IMR-90 (cell line): Measurements from ENCODE around the gene FAM217B. TPM values are rescaled to one million over a fixed set of nuclear protein-coding genes. Genes with fewer than 3 reads are reported as not detected.

Source experiments
- ATAC-seq: fragments of 200-7000 bp; cut with Tn5 transposase; 2 replicates; pipeline ENCODE4 v1.9.1; 2020; ENCODE audit warnings: low read depth, mild to moderate bottlenecking, moderate library complexity
- BruUV-seq: library from RNA; stranded (reverse); fragments of 400-500 nt; replicated peaks from 2 replicates; lab custom pipeline; 2021; lab: Mats Ljungman, UMichigan
- CTCF ChIA-PET: fragments of 300-600 bp; formaldehyde crosslinking; extraction: SDS; loops from one replicate; lab custom pipeline; 2021; ENCODE audit warnings: antibody characterized with exemption; lab: Yijun Ruan, JAX
- POLR2A ChIA-PET: fragments of 300-600 bp; sonication (Branson Sonifier 250); formaldehyde crosslinking; loops from one replicate; lab custom pipeline; 2022; ENCODE audit warnings: antibody characterized with exemption; ENCODE audit not compliant: unreplicated experiment; lab: Charles Lee
- DNase-seq: peaks from one replicate; pipeline ENCODE4 v3.0.0; 2013
- H2AFZ ChIP-seq: replicated peaks from 2 replicates; pipeline ENCODE3; 2013; ENCODE audit warnings: low read length, mild to moderate bottlenecking; ENCODE audit not compliant: poor library complexity
- H2AK5ac ChIP-seq: 2 replicates; pipeline ENCODE4 v1.6.1; 2013; ENCODE audit warnings: low read depth, low read length, inconsistent platforms
- H2AK9ac ChIP-seq: replicated peaks from 2 replicates; pipeline ENCODE3; 2013; ENCODE audit warnings: mild to moderate bottlenecking, low read depth, low read length, moderate library complexity; ENCODE audit not compliant: poor library complexity
- H2BK120ac ChIP-seq: 2 replicates; pipeline ENCODE4 v1.6.1; 2013; ENCODE audit warnings: low read depth, low read length, inconsistent platforms
- H2BK15ac ChIP-seq: 3 replicates; pipeline ENCODE4 v1.6.1; 2013; ENCODE audit warnings: low read depth, low read length, inconsistent platforms
- H2BK20ac ChIP-seq: 2 replicates; pipeline ENCODE4 v1.6.1; 2013; ENCODE audit warnings: low read depth, mild to moderate bottlenecking, inconsistent platforms, low read length, moderate library complexity
- H2BK5ac ChIP-seq: 2 replicates; pipeline ENCODE4 v1.6.1; 2013; ENCODE audit warnings: mild to moderate bottlenecking, low read depth, low read length, inconsistent platforms; ENCODE audit not compliant: poor library complexity, severe bottlenecking
- H3K14ac ChIP-seq: replicated peaks from 2 replicates; pipeline ENCODE4 v1.6.1; 2013; ENCODE audit warnings: low read depth, low read length, inconsistent platforms
- H3K18ac ChIP-seq: 2 replicates; pipeline ENCODE4 v1.6.1; 2013; ENCODE audit warnings: low read depth, low read length, control low read depth
- H3K23ac ChIP-seq: 2 replicates; pipeline ENCODE4 v1.6.1; 2013; ENCODE audit warnings: low read depth, low read length, inconsistent platforms
- H3K27ac ChIP-seq: 2 replicates; pipeline ENCODE4 v1.5.1; 2013; ENCODE audit warnings: mild to moderate bottlenecking, control low read depth, low read length; ENCODE audit not compliant: insufficient read depth
- H3K27me3 ChIP-seq: 2 replicates; pipeline ENCODE4 v1.6.1; 2013; ENCODE audit warnings: low read length; ENCODE audit not compliant: control insufficient read depth, insufficient read depth
- H3K36me3 ChIP-seq: 2 replicates; pipeline ENCODE4 v1.6.1; 2013; ENCODE audit warnings: low read length, mixed read lengths; ENCODE audit not compliant: control insufficient read depth, insufficient read depth
- H3K4ac ChIP-seq: 2 replicates; pipeline ENCODE4 v1.6.1; 2013; ENCODE audit warnings: low read depth, low read length, inconsistent platforms
- H3K4me1 ChIP-seq: 2 replicates; pipeline ENCODE4 v1.6.1; 2013; ENCODE audit warnings: low read length, mixed read lengths; ENCODE audit not compliant: control insufficient read depth, insufficient read depth
- H3K4me2 ChIP-seq: 2 replicates; pipeline ENCODE4 v1.6.1; 2013; ENCODE audit warnings: low read depth, mild to moderate bottlenecking, control low read depth, low read length, moderate library complexity
- H3K4me3 ChIP-seq: 2 replicates; pipeline ENCODE4 v1.5.1; 2013; ENCODE audit warnings: low read depth, mild to moderate bottlenecking, control low read depth, low read length, moderate library complexity; ENCODE audit not compliant: insufficient read depth
- H3K56ac ChIP-seq: 2 replicates; pipeline ENCODE4 v1.6.1; 2013; ENCODE audit warnings: low read length, inconsistent platforms; ENCODE audit not compliant: insufficient read depth; ENCODE audit errors: extremely low read depth
- H3K79me1 ChIP-seq, 2 experiments: 2 replicates each; pipeline ENCODE4 v1.6.1; 2013; ENCODE audit warnings: low read length in 2 of 2, inconsistent platforms in 1 of 2, low read depth in 1 of 2
- H3K9ac ChIP-seq: 2 replicates; pipeline ENCODE4 v1.6.1; 2013; ENCODE audit warnings: low read depth, low read length, control low read depth
- H3K9me1 ChIP-seq: 2 replicates; pipeline ENCODE4 v1.6.1; 2013; ENCODE audit warnings: low read length, inconsistent platforms; ENCODE audit not compliant: insufficient read depth
- H3K9me3 ChIP-seq: 2 replicates; pipeline ENCODE4 v1.6.1; 2013; ENCODE audit warnings: low read length; ENCODE audit not compliant: control insufficient read depth, insufficient read depth
- H4K20me1 ChIP-seq: 2 replicates; pipeline ENCODE4 v1.6.1; 2013; ENCODE audit warnings: low read length, inconsistent platforms; ENCODE audit not compliant: insufficient read depth
- H4K5ac ChIP-seq: 2 replicates; pipeline ENCODE4 v1.6.1; 2013; ENCODE audit warnings: mild to moderate bottlenecking, low read depth, low read length, control low read depth
- H4K8ac ChIP-seq, 2 experiments: 2 replicates each; pipeline ENCODE4 v1.6.1; 2013; ENCODE audit warnings: low read depth in 2 of 2, low read length in 2 of 2, control low read depth in 1 of 2, inconsistent platforms in 1 of 2
- H4K91ac ChIP-seq: 2 replicates; pipeline ENCODE4 v1.6.1; 2013; ENCODE audit warnings: low read depth, low read length, inconsistent platforms; ENCODE audit not compliant: insufficient read depth
- BHLHE40 ChIP-seq: fragments of 150-350 bp; IDR thresholded peaks from 2 replicates; pipeline ENCODE4 v1.6.1; 2016; ENCODE audit warnings: mild to moderate bottlenecking, low read depth, low read length
- CHD1 ChIP-seq: IDR thresholded peaks from 2 replicates; pipeline ENCODE4 v1.6.1; 2012; ENCODE audit warnings: low read depth, low read length, improper control_type of control experiment
- MAFK ChIP-seq: IDR thresholded peaks from 2 replicates; pipeline ENCODE4 v1.6.1; 2012; ENCODE audit warnings: low read depth, low read length, improper control_type of control experiment
- MAZ ChIP-seq: IDR thresholded peaks from 2 replicates; pipeline ENCODE4 v1.6.1; 2012; ENCODE audit warnings: low read depth, mild to moderate bottlenecking, low read length, improper control_type of control experiment, moderate library complexity, borderline replicate concordance
- NFE2L2 ChIP-seq: fragments of 150-350 bp; IDR thresholded peaks from 2 replicates; pipeline ENCODE4 v1.6.1; 2016; ENCODE audit warnings: low read depth, mild to moderate bottlenecking, low read length
- RAD21 ChIP-seq: IDR thresholded peaks from 2 replicates; pipeline ENCODE4 v1.6.1; 2012; ENCODE audit warnings: low read length, improper control_type of control experiment
- SMC3 ChIP-seq: fragments of 150-350 bp; IDR thresholded peaks from 2 replicates; pipeline ENCODE4 v1.6.1; 2016; ENCODE audit warnings: low read depth, mild to moderate bottlenecking, antibody characterized with exemption, low read length, moderate library complexity
- WGBS, 2 experiments: methylation state at CpG; one replicate each; pipeline versions ENCODE4 v1.1.5 to v1.1.7; 2013; ENCODE audit warnings: missing lambda C conversion rate in 2 of 2; ENCODE audit not compliant: insufficient read length in 1 of 2; ENCODE audit errors: extremely low coverage in 2 of 2; 5-methylcytosine and 5-hydroxymethylcytosine counted together
- dilution Hi-C: fragments of 300-500 bp; cut with HindIII; formaldehyde crosslinking; loops from one replicate; pipeline ENCODE4 v1.14.3; 2018; ENCODE audit warnings: low sequenced_read_pairs; ENCODE audit not compliant: unreplicated experiment
- in situ Hi-C: fragments of 300-500 bp; cut with MboI; formaldehyde crosslinking; loops from 3 replicates; pipeline ENCODE4 v1.14.3; 2019; ENCODE audit warnings: low sequenced_read_pairs, inconsistent platforms, mixed read lengths
- intact Hi-C: fragments of 100-400 bp; cut with micrococcal nuclease; formaldehyde crosslinking; loops from 2 replicates; pipeline ENCODE4 v1.10.0; 2022
- polyA plus RNA-seq, 3 experiments: library from polyadenylated mRNA; depleted of rRNA; stranded (reverse); fragments of >200 nt; gene quantifications; 2 replicates each; pipeline ENCODE4 v1.2.3, GENCODE V29; 2012; ENCODE audit warnings: low replicate concordance in 1 of 3
- total RNA-seq: library from RNA; depleted of rRNA; stranded (reverse); fragments of >200 nt; gene quantifications from 2 replicates; pipeline ENCODE4 v1.2.3, GENCODE V29; 2012
- TF ChIP-seq, protein P1 (sequence below): fragments of 150-350 bp; IDR thresholded peaks from 2 replicates; pipeline ENCODE4 v1.6.1; 2017; ENCODE audit warnings: mild to moderate bottlenecking, antibody characterized with exemption, low read length, low read depth

Gene FAM217B
- total and polyA plus RNA-seq, 2 of the 4 experiments (the other 2 are of a cell fraction), result 3.0 to 3.9 TPM

DNA sequence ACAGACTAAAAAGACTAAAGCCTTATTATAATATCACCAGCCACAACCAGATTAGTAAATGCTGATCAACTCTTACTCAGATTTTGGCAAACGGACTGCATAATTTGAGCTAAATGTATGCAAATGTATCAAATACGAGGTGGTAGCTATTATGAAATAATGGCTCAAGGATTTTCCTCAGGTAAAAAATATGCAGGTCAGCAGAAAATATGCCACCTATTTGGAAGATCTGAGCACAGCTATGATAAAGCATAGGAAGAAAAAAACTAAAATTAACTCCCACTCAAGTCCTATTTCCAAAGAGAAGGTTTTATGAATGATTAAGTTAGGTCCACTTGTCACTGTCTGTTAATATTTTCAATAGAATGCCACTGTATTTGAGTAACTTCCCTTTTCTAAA is 29.1 kb upstream of the FAM217B start:
- Histone ChIP-seq H3K23ac (no peak overlapping the region), H2BK5ac (no peak overlapping the region), H2BK15ac (no peak overlapping the region), H3K9ac (no peak overlapping the region), H2AFZ (no peak overlapping the region), H3K4me2 (no peak overlapping the region), H3K36me3 (no peaks in the 10 kb centered on the region), H3K4ac (no peak overlapping the region), H4K20me1 (no peaks in the 10 kb centered on the region), H3K27ac (no peak overlapping the region), H4K8ac (no peak overlapping the region), H2BK20ac (no peak overlapping the region), H2AK9ac (no peak overlapping the region), H3K56ac (no peak overlapping the region), H3K9me1 (no peaks in the 10 kb centered on the region), H2BK120ac (no peak overlapping the region), H3K4me3 (no peak overlapping the region), H3K14ac (no peak overlapping the region), H3K18ac (no peak overlapping the region), H4K91ac (no peak overlapping the region), H4K5ac (no peak overlapping the region), H3K27me3 (no peaks in the 10 kb centered on the region), H3K9me3 (no peaks in the 10 kb centered on the region), H2AK5ac (no peak overlapping the region), H3K4me1 (no peaks in the 10 kb centered on the region), H3K79me1 (no peaks in the 10 kb centered on the region)
- no CpG with 5 or more reads among the region's 2 CpGs for WGBS, 2 experiments
- DNase-seq, result no peak
- no peak for ATAC-seq
- in situ Hi-C loops (no loop called here), dilution Hi-C loops (no loop called here), intact Hi-C loops (no loop called here)
- no TSS peak for BruUV-seq
- TF ChIP-seq MAZ (no peak), BHLHE40 (no peak), SMC3 (no peak), MAFK (peak; percentile 51), NFE2L2 (no peak), RAD21 (no peak), CHD1 (no peak)
- TF ChIP-seq, protein P1, sequence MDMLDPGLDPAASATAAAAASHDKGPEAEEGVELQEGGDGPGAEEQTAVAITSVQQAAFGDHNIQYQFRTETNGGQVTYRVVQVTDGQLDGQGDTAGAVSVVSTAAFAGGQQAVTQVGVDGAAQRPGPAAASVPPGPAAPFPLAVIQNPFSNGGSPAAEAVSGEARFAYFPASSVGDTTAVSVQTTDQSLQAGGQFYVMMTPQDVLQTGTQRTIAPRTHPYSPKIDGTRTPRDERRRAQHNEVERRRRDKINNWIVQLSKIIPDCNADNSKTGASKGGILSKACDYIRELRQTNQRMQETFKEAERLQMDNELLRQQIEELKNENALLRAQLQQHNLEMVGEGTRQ, result no peak
- ChIA-PET CTCF (interaction anchor here (1.6 kb wide), 2 partner anchors 11 to 23 kb away, joined by 3 to 5 read pairs; partner anchors contain the start of gene SYCP2), POLR2A (no interaction called here)
